Osteoblast (primary cell): ENCODE data around the gene IGFL2. TPM values are rescaled to one million over a fixed set of nuclear protein-coding genes. Genes with fewer than 3 reads are reported as not detected.
"Not testable (repeated sequence)": the region's sequence is repeated elsewhere in the genome, so short reads cannot be mapped to it uniquely, and the experiment has no call there.

ENCODE experiments used
- DNase-seq: peaks from one replicate; pipeline ENCODE4 v3.0.0; 2011; ENCODE audit warnings: low spot score, mixed read lengths; ENCODE audit not compliant: insufficient read length; ENCODE audit errors: missing footprints
- H2AFZ ChIP-seq: 2 replicates; pipeline ENCODE4 v1.6.0; 2011; ENCODE audit warnings: mild to moderate bottlenecking, low read length
- H3K27ac ChIP-seq: 2 replicates; pipeline ENCODE4 v1.5.1; 2011; ENCODE audit warnings: mild to moderate bottlenecking, low read depth, low read length, moderate library complexity
- H3K27me3 ChIP-seq: 2 replicates; pipeline ENCODE4 v1.6.0; 2012; ENCODE audit warnings: mild to moderate bottlenecking, control low read depth, inconsistent platforms, low read length, moderate library complexity; ENCODE audit not compliant: insufficient read depth
- H3K36me3 ChIP-seq: 2 replicates; pipeline ENCODE4 v1.5.1; 2011; ENCODE audit warnings: mild to moderate bottlenecking, low read length, control low read depth, moderate library complexity; ENCODE audit not compliant: insufficient read depth
- H3K4me1 ChIP-seq: 2 replicates; pipeline ENCODE4 v1.5.1; 2011; ENCODE audit warnings: mild to moderate bottlenecking, low read length, control low read depth, moderate library complexity; ENCODE audit not compliant: insufficient read depth
- H3K4me2 ChIP-seq: 2 replicates; pipeline ENCODE4 v1.6.0; 2011; ENCODE audit warnings: mild to moderate bottlenecking, low read length; ENCODE audit not compliant: insufficient read depth
- H3K4me3 ChIP-seq: fragments of 200-600 bp; sonication (generic); 3 replicates; pipeline ENCODE4 v1.5.1; 2012; ENCODE audit warnings: mild to moderate bottlenecking, low read length, inconsistent platforms; ENCODE audit not compliant: insufficient read depth
- H3K79me2 ChIP-seq: 2 replicates; pipeline ENCODE4 v1.6.0; 2012; ENCODE audit warnings: mild to moderate bottlenecking, low read length, control low read depth, inconsistent platforms; ENCODE audit not compliant: insufficient read depth
- H3K9me3 ChIP-seq: 2 replicates; pipeline ENCODE4 v1.5.1; 2011; ENCODE audit warnings: low read depth, low read length, control low read depth
- H4K20me1 ChIP-seq: 2 replicates; pipeline ENCODE4 v1.6.0; 2012; ENCODE audit warnings: mild to moderate bottlenecking, low read length, control low read depth; ENCODE audit not compliant: insufficient read depth
- total RNA-seq: library from RNA; depleted of rRNA; stranded (reverse); fragments of >200 nt; gene quantifications from 2 replicates; pipeline ENCODE4 v1.2.3, GENCODE V29; 2012
- TF ChIP-seq, protein P1 (sequence below): IDR thresholded peaks from 2 replicates; pipeline ENCODE4 v1.5.1; 2011; ENCODE audit warnings: mild to moderate bottlenecking, low read depth, low read length, moderate library complexity; ENCODE audit errors: extremely low read depth

IGFL2 gene
- total RNA-seq, 1 donor: not detected

DNA sequence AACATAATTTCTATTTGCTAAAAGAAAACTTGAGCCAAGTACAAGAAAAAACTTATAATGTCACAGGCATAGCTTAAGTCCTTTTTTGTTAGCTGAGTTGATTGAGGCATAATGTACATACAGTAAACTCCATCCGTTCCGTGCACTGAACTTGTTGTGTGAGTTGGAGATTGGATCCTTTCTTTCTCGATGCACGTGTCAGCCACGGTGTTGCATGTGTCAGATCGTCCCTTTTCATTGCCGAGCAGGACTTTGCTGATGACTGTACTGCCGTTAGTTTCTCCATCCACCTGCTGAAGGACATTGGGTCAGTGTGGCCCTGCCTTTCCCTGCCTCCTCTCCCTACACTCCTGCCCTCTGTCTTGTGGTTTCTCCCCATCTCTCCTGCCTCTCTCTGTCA, 34.4 kb downstream of the IGFL2 start:
- Histone ChIP-seq H3K4me1 (peaks cover 20% of the 10 kb centered on the region), H2AFZ (no peak overlapping the region)
- TF ChIP-seq, protein P1, sequence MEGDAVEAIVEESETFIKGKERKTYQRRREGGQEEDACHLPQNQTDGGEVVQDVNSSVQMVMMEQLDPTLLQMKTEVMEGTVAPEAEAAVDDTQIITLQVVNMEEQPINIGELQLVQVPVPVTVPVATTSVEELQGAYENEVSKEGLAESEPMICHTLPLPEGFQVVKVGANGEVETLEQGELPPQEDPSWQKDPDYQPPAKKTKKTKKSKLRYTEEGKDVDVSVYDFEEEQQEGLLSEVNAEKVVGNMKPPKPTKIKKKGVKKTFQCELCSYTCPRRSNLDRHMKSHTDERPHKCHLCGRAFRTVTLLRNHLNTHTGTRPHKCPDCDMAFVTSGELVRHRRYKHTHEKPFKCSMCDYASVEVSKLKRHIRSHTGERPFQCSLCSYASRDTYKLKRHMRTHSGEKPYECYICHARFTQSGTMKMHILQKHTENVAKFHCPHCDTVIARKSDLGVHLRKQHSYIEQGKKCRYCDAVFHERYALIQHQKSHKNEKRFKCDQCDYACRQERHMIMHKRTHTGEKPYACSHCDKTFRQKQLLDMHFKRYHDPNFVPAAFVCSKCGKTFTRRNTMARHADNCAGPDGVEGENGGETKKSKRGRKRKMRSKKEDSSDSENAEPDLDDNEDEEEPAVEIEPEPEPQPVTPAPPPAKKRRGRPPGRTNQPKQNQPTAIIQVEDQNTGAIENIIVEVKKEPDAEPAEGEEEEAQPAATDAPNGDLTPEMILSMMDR: no peak

DNA sequence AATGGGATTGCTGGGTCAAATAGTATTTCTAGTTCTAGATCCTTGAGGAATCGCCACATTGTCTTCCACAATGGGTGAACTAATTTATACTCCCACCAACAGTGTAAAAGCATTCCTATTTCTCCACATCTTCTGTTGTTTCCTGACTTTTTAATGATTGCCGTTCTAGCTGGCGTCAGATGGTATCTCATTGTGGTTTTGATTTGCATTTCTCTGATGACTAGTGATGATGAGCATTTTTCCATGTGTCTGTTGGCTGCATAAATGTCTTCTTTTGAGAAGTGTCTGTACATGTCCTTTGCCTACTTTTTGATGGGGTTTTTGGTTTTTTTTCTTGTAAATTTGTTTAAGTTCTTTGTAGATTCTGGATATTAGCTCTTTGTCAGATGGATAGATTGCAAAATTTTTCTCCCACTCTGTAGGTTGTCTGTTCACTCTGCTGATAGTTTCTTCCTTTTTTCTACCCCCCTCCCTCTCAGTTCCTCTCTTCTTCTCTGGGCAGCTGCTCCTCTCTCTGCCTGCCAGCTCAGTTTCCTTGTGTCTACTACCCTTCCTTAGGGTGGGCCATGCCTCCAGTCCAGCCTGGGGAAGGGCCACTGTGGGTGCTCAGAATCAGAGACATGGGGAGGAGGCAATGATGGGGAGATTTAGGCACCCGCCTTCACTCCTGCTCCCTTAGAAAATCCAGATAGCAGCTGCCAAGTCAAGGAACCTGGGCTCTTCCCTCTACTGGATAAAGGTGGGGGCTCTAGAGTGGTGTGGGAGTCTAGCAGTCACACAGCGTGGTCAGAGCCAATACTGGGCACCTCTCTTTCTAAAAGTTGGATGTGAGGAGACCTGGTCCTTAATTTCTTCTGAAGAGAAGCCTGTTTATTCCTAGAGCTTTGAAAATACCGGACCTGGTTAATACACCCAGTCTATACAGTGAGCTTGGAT, 37.0 kb downstream of the IGFL2 start:
- DNase-seq, H3K9me3 ChIP-seq, H3K79me2 ChIP-seq, H3K36me3 ChIP-seq, H4K20me1 ChIP-seq, H3K4me3 ChIP-seq: not testable (repeated sequence)
- peak overlapping the region; percentile 1 for H3K4me2 ChIP-seq
- peaks cover 27% of the 10 kb centered on the region for H3K27me3 ChIP-seq
- H3K4me1 ChIP-seq: peaks cover 20% of the 10 kb centered on the region
- peak overlapping the region; percentile 1 for H2AFZ ChIP-seq
- H3K27ac ChIP-seq: peak overlapping the region; percentile 54

More for the DNA sequence above, 34.4 kb downstream of the IGFL2 start:
- no peak overlapping the region for H3K4me3 ChIP-seq
- H3K27me3 ChIP-seq: peaks cover 19% of the 10 kb centered on the region
- H3K36me3 ChIP-seq: no peaks in the 10 kb centered on the region
- H4K20me1 ChIP-seq: no peaks in the 10 kb centered on the region
- no peak overlapping the region for H3K4me2 ChIP-seq
- no peaks in the 10 kb centered on the region for H3K9me3 ChIP-seq
- H3K27ac ChIP-seq: no peak overlapping the region
- H3K79me2 ChIP-seq: no peaks in the 10 kb centered on the region
- DNase-seq: no peak

DNA sequence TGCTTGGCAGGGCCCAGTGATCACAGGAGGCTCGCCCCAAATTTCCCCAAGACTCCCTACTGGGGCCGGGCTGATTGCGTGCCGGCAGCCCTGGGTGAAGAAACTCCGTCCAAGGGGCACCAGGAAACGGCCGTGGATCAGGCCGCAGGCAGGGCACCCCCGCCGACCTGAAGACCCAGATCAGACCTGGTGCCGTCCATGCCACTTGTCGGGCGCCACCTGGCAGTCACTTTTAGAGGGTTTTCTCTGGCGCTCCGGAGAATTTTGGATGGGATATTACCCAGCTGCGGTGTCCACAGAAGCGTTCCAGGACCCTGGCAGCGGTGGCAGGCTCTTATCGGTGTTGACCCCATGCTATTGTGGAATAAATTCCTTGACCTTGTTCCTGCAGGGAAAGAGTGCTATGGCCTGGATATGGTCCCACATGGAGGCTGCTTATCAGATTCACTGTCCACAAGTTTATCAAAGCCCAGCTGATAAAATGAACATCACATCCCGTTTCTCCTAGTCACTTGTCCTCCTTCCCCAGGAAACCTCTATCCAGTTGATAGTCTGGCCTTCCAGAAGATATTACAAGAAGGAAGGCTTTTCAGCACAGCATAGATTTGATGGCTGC, 38.2 kb downstream of the IGFL2 start:
- Histone ChIP-seq H4K20me1 (no peaks in the 10 kb centered on the region), H2AFZ (no peak overlapping the region), H3K9me3 (no peaks in the 10 kb centered on the region), H3K4me3 (no peak overlapping the region), H3K4me1 (peaks cover 14% of the 10 kb centered on the region), H3K27me3 (peaks cover 38% of the 10 kb centered on the region), H3K79me2 (no peaks in the 10 kb centered on the region), H3K27ac (no peak overlapping the region), H3K36me3 (no peaks in the 10 kb centered on the region), H3K4me2 (no peak overlapping the region)
- TF ChIP-seq, protein P1: no peak
- no peak for DNase-seq

DNA sequence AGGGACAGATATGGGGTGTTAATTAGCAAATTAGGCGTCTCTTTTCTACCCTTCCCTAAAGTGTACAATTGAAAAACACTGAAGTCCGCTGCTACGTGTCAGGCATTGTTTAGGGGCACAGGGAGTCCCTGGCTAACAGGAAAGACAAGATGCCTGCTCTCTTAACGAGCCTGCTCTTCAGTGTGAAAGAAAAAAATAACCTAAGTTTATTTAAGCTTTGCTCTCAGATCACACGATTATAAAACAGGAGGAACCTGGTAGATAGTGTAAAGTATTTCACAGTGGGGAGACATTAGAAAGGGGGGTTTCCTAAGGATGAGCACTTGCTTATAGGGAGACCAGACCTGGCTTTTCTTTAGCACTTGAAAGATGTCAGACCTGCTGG, 38.7 kb downstream of the IGFL2 start:
- H3K4me2 ChIP-seq: no peak overlapping the region
- H3K4me3 ChIP-seq: no peak overlapping the region
- H2AFZ ChIP-seq: no peak overlapping the region
- H3K27me3 ChIP-seq: peaks cover 43% of the 10 kb centered on the region
- H3K79me2 ChIP-seq: no peaks in the 10 kb centered on the region
- H3K4me1 ChIP-seq: peaks cover 9% of the 10 kb centered on the region
- TF ChIP-seq, protein P1: no peak
- no peak overlapping the region for H3K27ac ChIP-seq
- no peaks in the 10 kb centered on the region for H3K9me3 ChIP-seq
- no peaks in the 10 kb centered on the region for H4K20me1 ChIP-seq
- no peaks in the 10 kb centered on the region for H3K36me3 ChIP-seq
- no peak for DNase-seq
